Bronchial epithelial cell (primary cell): ENCODE data around the gene RABEPK. TPM values are rescaled to one million over a fixed set of nuclear protein-coding genes. Genes with fewer than 3 reads are reported as not detected.

ENCODE experiments used
- DNase-seq: peaks from one replicate; pipeline ENCODE4 v3.0.0-alpha.2; 2010; ENCODE audit warnings: low read depth
- FAIRE-seq: peaks from 2 replicates; lab custom pipeline; 2011; peaks lifted over from hg19 to GRCh38; lab: Jason Lieb, UNC
- H3K27me3 ChIP-seq: 2 replicates; pipeline ENCODE4 v1.5.1; 2011; ENCODE audit warnings: low read length; ENCODE audit not compliant: control insufficient read depth, insufficient read depth
- H3K36me3 ChIP-seq: 2 replicates; pipeline ENCODE4 v1.5.1; 2011; ENCODE audit warnings: low read length; ENCODE audit not compliant: control insufficient read depth, insufficient read depth
- H3K4me3 ChIP-seq: 2 replicates; pipeline ENCODE4 v1.5.1; 2011; ENCODE audit warnings: mild to moderate bottlenecking, low read depth, low read length, control low read depth
- CTCF ChIP-seq: IDR thresholded peaks from 2 replicates; pipeline ENCODE4 v1.5.1; 2011; ENCODE audit warnings: mild to moderate bottlenecking, moderate library complexity, low read length, control low read depth, inconsistent platforms; ENCODE audit not compliant: insufficient read depth, severe bottlenecking
- total RNA-seq: library from RNA; depleted of rRNA; stranded (reverse); fragments of >200 nt; gene quantifications from 2 replicates; pipeline ENCODE4 v1.2.1, GENCODE V29; 2014

RABEPK gene
- total RNA-seq, 1 donor from 2014 or later = 41.3 TPM

GRCh38 chr9:125280945-125281344 lies 80.6 kb downstream of the RABEPK start:
- no peaks in the 10 kb centered on the region for H3K36me3 ChIP-seq
- no peak for TF ChIP-seq CTCF
- H3K4me3 ChIP-seq = no peak overlapping the region
- H3K27me3 ChIP-seq = no peaks in the 10 kb centered on the region
- no peak for FAIRE-seq
- no peak for DNase-seq

Other genes with a start within 250 kb of the RABEPK start
- gene SCAI, start 57.0 kb upstream of the RABEPK start, total RNA-seq = 4.7 and 7.1 TPM in 2 replicates
- gene PPP6C, start 10.7 kb upstream of the RABEPK start, total RNA-seq = 9.0 and 10.5 TPM in 2 replicates
- gene HSPA5, start 40.8 kb downstream of the RABEPK start, total RNA-seq = 520 and 945 TPM in 2 replicates
- gene GAPVD1, start 61.3 kb downstream of the RABEPK start, total RNA-seq = 44.0 and 58.0 TPM in 2 replicates